ENCODE measurements around the gene SF1. TPM values are rescaled to one million over a fixed set of nuclear protein-coding genes. Genes with fewer than 3 reads are reported as not detected.

The SF1 gene
- polyA plus RNA-seq, 1 experiment: 56.8 TPM

GRCh38 chr11:64763526-64764039 lies 14.8 kb downstream of the SF1 start:
- Histone ChIP-seq H3K4me3 (ENCODE audit: low read depth, low read length) (no peak overlapping the region), H3K27ac (ENCODE audit: low read depth, low read length) (peak overlapping the region; percentile 53), H3K9me3 (ENCODE audit: control insufficient read depth, insufficient read depth, low read length) (no peaks in the 10 kb centered on the region), H3K27me3 (ENCODE audit: control insufficient read depth, insufficient read depth, low read length) (no peaks in the 10 kb centered on the region)
- POLR2A ChIA-PET: interaction anchor here (1.3 kb wide), 1 partner anchor 15 kb away, joined by 6 read pairs; the partner anchor contains the start of gene SF1
- CTCF ChIA-PET: interaction anchor here (1.5 to 2.0 kb wide), 2 partner anchors 11 to 75 kb away, joined by 3 to 4 read pairs; no protein-coding TSS in a partner anchor
- no peak for DNase-seq (ENCODE audit: low read depth, low spot score)
- no peak for TF ChIP-seq CTCF (IDR thresholded peaks at IDR 0.05; ENCODE audit: low read depth, low read length)

- no peak overlapping the region for H3K4me3 ChIP-seq (ENCODE audit: low read depth, low read length)
- POLR2A ChIA-PET: interaction anchor here (1.3 kb wide), 1 partner anchor 16 kb away, joined by 6 read pairs; the partner anchor contains the start of gene SF1
- CTCF ChIA-PET: interaction anchor here (1.5 to 2.0 kb wide), 2 partner anchors 12 to 74 kb away, joined by 3 to 4 read pairs; no protein-coding TSS in a partner anchor
Observed at GRCh38 chr11:64762674-64763525, 15.4 kb downstream of the SF1 start.

GRCh38 chr11:64762277-64762673 lies 16.1 kb downstream of the SF1 start:
- Histone ChIP-seq H3K27ac (ENCODE audit: low read depth, low read length) (no peak overlapping the region), H3K27me3 (ENCODE audit: control insufficient read depth, insufficient read depth, low read length) (no peaks in the 10 kb centered on the region), H3K4me3 (ENCODE audit: low read depth, low read length) (no peak overlapping the region), H3K9me3 (ENCODE audit: control insufficient read depth, insufficient read depth, low read length) (no peaks in the 10 kb centered on the region)
- no peak for TF ChIP-seq CTCF (IDR thresholded peaks at IDR 0.05; ENCODE audit: low read depth, low read length)
- ChIA-PET CTCF (no interaction called here), POLR2A (no interaction called here)
- DNase-seq (ENCODE audit: low read depth, low spot score): no peak

More at GRCh38 chr11:64762674-64763525, 15.4 kb downstream of the SF1 start:
- no peak for DNase-seq (ENCODE audit: low read depth, low spot score)
- no peak for TF ChIP-seq CTCF (IDR thresholded peaks at IDR 0.05; ENCODE audit: low read depth, low read length)
- Histone ChIP-seq H3K27ac (ENCODE audit: low read depth, low read length) (peak overlapping the region; percentile 53), H3K27me3 (ENCODE audit: control insufficient read depth, insufficient read depth, low read length) (no peaks in the 10 kb centered on the region), H3K9me3 (ENCODE audit: control insufficient read depth, insufficient read depth, low read length) (no peaks in the 10 kb centered on the region)

GRCh38 chr11:64760759-64761420 lies 17.5 kb downstream of the SF1 start:
- no peak overlapping the region for H3K4me3 ChIP-seq (ENCODE audit: low read depth, low read length)
- H3K27ac ChIP-seq (ENCODE audit: low read depth, low read length): no peak overlapping the region
- H3K9me3 ChIP-seq (ENCODE audit: control insufficient read depth, insufficient read depth, low read length): no peaks in the 10 kb centered on the region
- no peak for DNase-seq (ENCODE audit: low read depth, low spot score)
- no peak for TF ChIP-seq CTCF (IDR thresholded peaks at IDR 0.05; ENCODE audit: low read depth, low read length)
- ChIA-PET CTCF (interaction anchor here (0.6 to 1.3 kb wide), 2 partner anchors 16 to 72 kb away, joined by 3 read pairs; no protein-coding TSS in a partner anchor), POLR2A (interaction anchor here (0.6 to 2.3 kb wide), 6 partner anchors 10 to 73 kb away, joined by 3 to 11 read pairs (median 4); partner anchors contain the start of gene SF1)
- H3K27me3 ChIP-seq (ENCODE audit: control insufficient read depth, insufficient read depth, low read length): no peaks in the 10 kb centered on the region
